Peyer's patch (tissue), 4 donors: ENCODE measurements around the gene QRFP.

Experiments used
- CTCF ChIP-seq, 6 experiments: fragments of 450-650 bp in 4 of 6; fragments of 200-600 bp in 2 of 6; sonication (generic) in 1 of 6; IDR thresholded peaks; one replicate each; pipeline ENCODE4 v1.5.1; 2017 to 2019; ENCODE audit warnings: antibody characterized with exemption in 6 of 6, mild to moderate bottlenecking in 3 of 6, moderate library complexity in 1 of 6
- POLR2A ChIP-seq, 2 donors: fragments of 450-650 bp; IDR thresholded peaks; one replicate each; pipeline ENCODE4 v1.5.1; 2017; ENCODE audit warnings: antibody characterized with exemption in 2 of 2, mild to moderate bottlenecking in 2 of 2, moderate library complexity in 2 of 2

DNA sequence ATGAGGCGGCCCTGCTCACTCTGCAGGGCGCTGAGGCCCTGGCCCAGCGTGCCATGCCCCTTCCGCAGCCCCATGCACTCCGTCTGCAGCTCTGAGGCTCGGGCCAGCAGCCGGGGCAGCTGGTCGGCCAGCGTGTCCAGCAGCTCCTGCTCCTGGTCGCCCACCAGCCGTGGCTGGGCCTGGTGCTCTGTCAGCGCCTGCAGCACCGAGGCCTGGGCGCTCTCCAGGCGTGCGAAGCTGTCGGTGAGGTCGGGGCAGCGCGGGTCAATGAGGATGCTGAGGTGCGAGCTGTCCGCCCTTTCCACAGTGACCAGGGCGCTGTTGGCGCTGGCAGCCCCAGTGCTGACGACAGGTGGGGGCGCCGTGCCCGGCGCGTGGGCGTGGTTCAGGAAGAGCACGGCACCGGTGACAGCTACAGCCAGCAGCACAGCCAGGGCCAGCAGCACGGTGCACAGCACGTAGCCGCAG lies 33.0 kb upstream of the QRFP start:
- TF ChIP-seq POLR2A (IDR thresholded peaks at IDR 0.05) (no peak), CTCF (IDR thresholded peaks at IDR 0.05) (no peak)
